HEK293T (cell line): Measurements from ENCODE around the gene SNX21.

Experiments
- ARNT ChIP-seq: fragments of 450-650 bp; IDR thresholded peaks from 2 replicates; pipeline ENCODE4 v1.6.1; 2017; ENCODE audit warnings: mild to moderate bottlenecking
- BHLHE40 ChIP-seq: fragments of 450-650 bp; IDR thresholded peaks from 2 replicates; pipeline ENCODE4 v1.6.1; 2016; ENCODE audit warnings: mild to moderate bottlenecking, moderate library complexity, borderline replicate concordance
- CTBP1 ChIP-seq: fragments of 450-650 bp; IDR thresholded peaks from 2 replicates; pipeline ENCODE4 v1.6.1; 2016; ENCODE audit warnings: borderline replicate concordance
- ELF4 ChIP-seq: fragments of 450-650 bp; IDR thresholded peaks from 2 replicates; pipeline ENCODE4 v1.6.1; 2017; ENCODE audit warnings: antibody characterized with exemption
- FOXA1 ChIP-seq: fragments of 450-650 bp; IDR thresholded peaks from 2 replicates; pipeline ENCODE4 v1.6.1; 2016; ENCODE audit warnings: mild to moderate bottlenecking
- FOXM1 ChIP-seq: fragments of 450-650 bp; IDR thresholded peaks from 2 replicates; pipeline ENCODE4 v1.6.1; 2017; ENCODE audit warnings: mild to moderate bottlenecking, borderline replicate concordance
- HDGF ChIP-seq: fragments of 450-650 bp; IDR thresholded peaks from 2 replicates; pipeline ENCODE4 v1.6.1; 2017; ENCODE audit warnings: antibody characterized with exemption, borderline replicate concordance
- L3MBTL2 ChIP-seq: fragments of 450-650 bp; conservative IDR thresholded peaks from 2 replicates; pipeline ENCODE4 v1.6.1; 2016; ENCODE audit warnings: mild to moderate bottlenecking
- SP1 ChIP-seq: fragments of 450-650 bp; IDR thresholded peaks from 2 replicates; pipeline ENCODE4 v1.6.1; 2017
- SUZ12 ChIP-seq: fragments of 450-650 bp; IDR thresholded peaks from 2 replicates; pipeline ENCODE4 v1.6.1; 2016; ENCODE audit warnings: mild to moderate bottlenecking
- TARDBP ChIP-seq: fragments of 450-650 bp; IDR thresholded peaks from 2 replicates; pipeline ENCODE4 v1.6.1; 2016
- ZNF384 ChIP-seq: fragments of 450-650 bp; IDR thresholded peaks from 2 replicates; pipeline ENCODE4 v1.6.1; 2016
- TF ChIP-seq, protein P1 (sequence below): fragments of 450-650 bp; IDR thresholded peaks from 2 replicates; pipeline ENCODE4 v1.6.1; 2016

DNA sequence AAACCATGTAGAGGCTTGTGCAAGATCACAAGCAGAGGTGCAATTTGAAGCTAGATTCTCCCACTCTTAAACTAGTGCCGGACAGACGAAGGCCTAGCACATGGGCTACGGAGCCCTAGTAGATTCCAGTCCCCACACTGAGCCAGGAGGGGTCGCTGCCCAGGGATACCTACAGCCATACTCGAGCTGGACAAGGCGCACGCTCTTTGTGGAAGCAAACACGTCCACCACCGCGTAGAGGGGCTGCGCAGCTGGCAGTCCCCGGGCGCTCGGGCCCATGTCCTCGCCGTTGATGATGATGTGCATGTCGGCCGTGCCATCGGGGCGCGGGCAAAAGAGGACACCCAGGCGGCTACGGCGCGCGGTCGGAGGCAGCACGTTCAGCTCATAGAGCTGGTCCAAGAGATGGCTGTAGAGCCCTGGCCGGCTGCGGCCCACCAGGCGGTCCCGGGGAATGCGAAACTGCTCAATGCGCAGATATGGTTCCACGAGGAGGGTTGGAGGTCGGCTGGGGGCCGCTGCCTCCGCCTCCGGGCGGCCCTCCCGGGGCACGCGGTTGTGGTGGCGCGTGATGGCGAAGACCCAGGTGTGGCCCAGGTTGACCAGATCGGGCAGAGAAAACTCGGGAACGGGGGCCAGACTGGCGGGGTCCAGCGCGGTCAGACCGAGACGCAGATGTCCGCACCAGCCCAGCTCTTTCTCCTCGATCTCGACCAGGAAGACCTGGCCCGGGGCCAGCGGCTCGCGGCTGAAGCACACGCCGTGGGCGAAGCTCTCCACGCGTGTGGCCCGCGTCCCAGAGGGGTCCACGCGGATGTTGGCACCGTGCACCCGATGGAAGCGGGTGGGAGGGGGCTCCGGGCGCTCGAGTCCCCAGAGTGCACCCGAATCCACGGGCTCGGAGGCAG, 56.7 kb downstream of the SNX21 start:
- TF ChIP-seq FOXA1 (no peak), SUZ12 (no peak), ARNT (no peak), BHLHE40 (no peak), ELF4 (no peak), TARDBP (no peak), HDGF (no peak), CTBP1 (no peak), SP1 (no peak), FOXM1 (no peak), L3MBTL2 (no peak), ZNF384 (no peak)
- TF ChIP-seq, protein P1, sequence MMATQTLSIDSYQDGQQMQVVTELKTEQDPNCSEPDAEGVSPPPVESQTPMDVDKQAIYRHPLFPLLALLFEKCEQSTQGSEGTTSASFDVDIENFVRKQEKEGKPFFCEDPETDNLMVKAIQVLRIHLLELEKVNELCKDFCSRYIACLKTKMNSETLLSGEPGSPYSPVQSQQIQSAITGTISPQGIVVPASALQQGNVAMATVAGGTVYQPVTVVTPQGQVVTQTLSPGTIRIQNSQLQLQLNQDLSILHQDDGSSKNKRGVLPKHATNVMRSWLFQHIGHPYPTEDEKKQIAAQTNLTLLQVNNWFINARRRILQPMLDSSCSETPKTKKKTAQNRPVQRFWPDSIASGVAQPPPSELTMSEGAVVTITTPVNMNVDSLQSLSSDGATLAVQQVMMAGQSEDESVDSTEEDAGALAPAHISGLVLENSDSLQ, result no peak
